Measurements from ENCODE around the gene GLIPR1L2.
"Not testable (repeated sequence)": the region's sequence is repeated elsewhere in the genome, so short reads cannot be mapped to it uniquely, and the experiment has no call there.

The GLIPR1L2 gene

GRCh38 chr12:75390899-75391538 lies at the start of gene GLIPR1L2:
Gene GLIPR1L2, plus strand, starts transcription at chr12:75391089. Its CDS starts 28 bp downstream, at chr12:75391117.
- no peak for FAIRE-seq

- no peak for FAIRE-seq
Observed at GRCh38 chr12:75341873-75342272, 49.0 kb upstream of the GLIPR1L2 start.

GRCh38 chr12:75345531-75345930 lies 45.4 kb upstream of the GLIPR1L2 start:
- FAIRE-seq, result no peak

- FAIRE-seq, result not testable (repeated sequence)
Observed at GRCh38 chr12:75346215-75346614, 44.7 kb upstream of the GLIPR1L2 start.

- FAIRE-seq, result no peak
Observed at GRCh38 chr12:75349946-75350345, 40.9 kb upstream of the GLIPR1L2 start.

GRCh38 chr12:75350413-75350812 lies 40.5 kb upstream of the GLIPR1L2 start:
- no peak for FAIRE-seq

- FAIRE-seq, result no peak
Observed at GRCh38 chr12:75354011-75354410, 36.9 kb upstream of the GLIPR1L2 start.

GRCh38 chr12:75360920-75361319 lies 30.0 kb upstream of the GLIPR1L2 start:
- no peak for FAIRE-seq

- FAIRE-seq, result no peak
Observed at GRCh38 chr12:75361408-75361807, 29.5 kb upstream of the GLIPR1L2 start.

GRCh38 chr12:75364919-75365318 lies 26.0 kb upstream of the GLIPR1L2 start:
- FAIRE-seq, result no peak

GRCh38 chr12:75366629-75367028 lies 24.3 kb upstream of the GLIPR1L2 start:
- no peak for FAIRE-seq

GRCh38 chr12:75374971-75375370 lies 15.9 kb upstream of the GLIPR1L2 start:
- FAIRE-seq, result no peak

- FAIRE-seq, result no peak
Observed at GRCh38 chr12:75378354-75378753, 12.5 kb upstream of the GLIPR1L2 start.

- FAIRE-seq, result no peak
Observed at GRCh38 chr12:75389061-75389460, 1.8 kb upstream of the GLIPR1L2 start.

GRCh38 chr12:75389706-75390105 lies 1.2 kb upstream of the GLIPR1L2 start:
- no peak for FAIRE-seq

- FAIRE-seq, result no peak
Observed at GRCh38 chr12:75390156-75390898, 562 bp upstream of the GLIPR1L2 start.

- no peak for FAIRE-seq
Observed at GRCh38 chr12:75404231-75404630, 13.3 kb downstream of the GLIPR1L2 start.

GRCh38 chr12:75407683-75408082 lies 16.8 kb downstream of the GLIPR1L2 start:
- no peak for FAIRE-seq

GRCh38 chr12:75409830-75410229 lies 18.9 kb downstream of the GLIPR1L2 start:
- no peak for FAIRE-seq

- FAIRE-seq, result no peak
Observed at GRCh38 chr12:75414671-75415070, 23.8 kb downstream of the GLIPR1L2 start.

GRCh38 chr12:75419841-75420240 lies 29.0 kb downstream of the GLIPR1L2 start:
- no peak for FAIRE-seq

GRCh38 chr12:75427491-75427890 lies 36.6 kb downstream of the GLIPR1L2 start:
- no peak for FAIRE-seq

- FAIRE-seq, result no peak
Observed at GRCh38 chr12:75428767-75429166, 37.9 kb downstream of the GLIPR1L2 start.

- FAIRE-seq, result no peak
Observed at GRCh38 chr12:75432924-75433323, 42.0 kb downstream of the GLIPR1L2 start.

Measured in colon (tissue), 2 donors.